ENCODE results near the gene FBXL4.

DNA sequence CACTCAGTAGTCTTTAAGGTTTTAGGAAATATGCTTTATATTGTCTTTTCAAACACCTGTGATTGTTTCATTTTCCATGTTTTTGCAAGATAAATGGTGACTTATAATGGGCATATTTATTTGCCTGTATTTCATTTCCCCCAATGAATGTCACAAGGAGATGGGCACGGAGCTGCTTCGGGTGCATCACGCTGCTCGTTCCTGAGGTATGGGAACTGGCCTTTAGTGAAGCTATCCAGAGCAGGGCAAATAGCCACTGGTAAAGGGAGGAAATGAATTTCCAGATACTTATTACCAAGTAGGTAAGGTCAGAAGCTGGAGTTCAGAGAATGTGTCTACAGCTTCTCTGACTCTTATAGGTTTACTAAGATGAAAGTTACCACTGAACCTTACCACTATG, 109.7 kb downstream of the FBXL4 start:
- no peak for TF ChIP-seq EP300 (IDR thresholded peaks at IDR 0.05; ENCODE audit: borderline replicate concordance)
- no peak for TF ChIP-seq FOXM1 (IDR thresholded peaks at IDR 0.05; ENCODE audit: borderline replicate concordance, low read depth)
- TF ChIP-seq, protein P1, sequence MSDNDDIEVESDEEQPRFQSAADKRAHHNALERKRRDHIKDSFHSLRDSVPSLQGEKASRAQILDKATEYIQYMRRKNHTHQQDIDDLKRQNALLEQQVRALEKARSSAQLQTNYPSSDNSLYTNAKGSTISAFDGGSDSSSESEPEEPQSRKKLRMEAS (IDR thresholded peaks at IDR 0.05): no peak

Measured in Ishikawa (cell line).